Activated effector memory CD4-positive, alpha-beta T cell treated with Interleukin-2 at 50 U/mL for 16 hours (primary cell): ENCODE results near the gene CNNM3.

Source experiments
- DNase-seq: peaks from one replicate; pipeline ENCODE4 v3.0.0-alpha.2; 2020

Gene CNNM3

GRCh38 chr2:96881349-96882195, 65.5 kb downstream of the CNNM3 start:
- no peak for DNase-seq

GRCh38 chr2:96882230-96882629, 66.2 kb downstream of the CNNM3 start:
- DNase-seq, result no peak

- no peak for DNase-seq
These were observed 66.8 kb downstream of the CNNM3 start for GRCh38 chr2:96882906-96883305.

- DNase-seq, result no peak
These were observed 67.2 kb downstream of the CNNM3 start for GRCh38 chr2:96883306-96883705.
